DMS 273 (cell line): ENCODE results near the gene NKAPL.

Source experiments
- DNase-seq: peaks from one replicate; lab custom pipeline; 2025; ENCODE audit not compliant: unreplicated experiment; lab: John Stamatoyannopoulos, UW

The NKAPL gene

DNA sequence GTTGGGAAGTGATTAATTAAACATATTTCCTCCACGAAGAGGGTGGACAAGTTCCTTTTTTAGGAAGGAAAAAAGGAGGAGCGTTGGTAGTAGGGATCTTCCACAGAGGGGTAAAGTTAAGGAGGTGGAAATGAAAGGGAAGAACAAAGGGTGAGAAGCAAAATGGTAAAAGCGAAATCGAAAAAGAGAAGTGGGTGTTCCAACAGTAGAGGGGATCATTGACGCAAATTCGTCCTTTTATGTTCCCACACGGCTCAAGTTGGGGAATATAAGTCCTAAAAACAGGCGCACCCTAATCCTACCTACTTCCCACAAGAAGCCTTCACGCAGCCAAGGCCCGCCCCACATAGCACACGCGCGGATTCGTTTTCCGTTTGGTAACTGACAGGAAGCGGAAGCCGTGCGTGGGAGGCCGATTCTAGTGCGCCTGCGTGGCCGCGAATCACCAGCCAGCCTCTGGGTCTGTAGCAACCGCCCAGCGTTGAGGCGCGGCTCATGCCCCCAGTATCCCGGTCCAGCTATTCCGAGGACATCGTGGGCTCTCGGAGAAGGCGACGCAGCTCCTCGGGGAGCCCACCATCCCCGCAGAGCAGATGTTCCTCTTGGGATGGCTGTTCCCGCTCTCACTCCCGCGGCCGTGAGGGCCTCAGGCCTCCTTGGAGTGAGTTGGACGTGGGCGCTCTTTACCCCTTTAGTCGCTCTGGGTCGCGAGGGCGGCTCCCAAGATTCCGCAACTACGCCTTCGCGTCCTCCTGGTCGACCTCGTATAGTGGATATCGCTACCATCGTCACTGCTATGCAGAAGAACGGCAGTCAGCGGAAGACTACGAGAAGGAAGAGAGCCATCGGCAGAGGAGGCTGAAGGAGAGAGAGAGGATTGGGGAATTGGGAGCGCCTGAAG, at the start of gene NKAPL:
TSS of gene NKAPL (plus strand) at position 421 of the 901 bp plus-strand sequence. CDS start at position 496, 75 bp downstream.
- DNase-seq, result no peak

DNA sequence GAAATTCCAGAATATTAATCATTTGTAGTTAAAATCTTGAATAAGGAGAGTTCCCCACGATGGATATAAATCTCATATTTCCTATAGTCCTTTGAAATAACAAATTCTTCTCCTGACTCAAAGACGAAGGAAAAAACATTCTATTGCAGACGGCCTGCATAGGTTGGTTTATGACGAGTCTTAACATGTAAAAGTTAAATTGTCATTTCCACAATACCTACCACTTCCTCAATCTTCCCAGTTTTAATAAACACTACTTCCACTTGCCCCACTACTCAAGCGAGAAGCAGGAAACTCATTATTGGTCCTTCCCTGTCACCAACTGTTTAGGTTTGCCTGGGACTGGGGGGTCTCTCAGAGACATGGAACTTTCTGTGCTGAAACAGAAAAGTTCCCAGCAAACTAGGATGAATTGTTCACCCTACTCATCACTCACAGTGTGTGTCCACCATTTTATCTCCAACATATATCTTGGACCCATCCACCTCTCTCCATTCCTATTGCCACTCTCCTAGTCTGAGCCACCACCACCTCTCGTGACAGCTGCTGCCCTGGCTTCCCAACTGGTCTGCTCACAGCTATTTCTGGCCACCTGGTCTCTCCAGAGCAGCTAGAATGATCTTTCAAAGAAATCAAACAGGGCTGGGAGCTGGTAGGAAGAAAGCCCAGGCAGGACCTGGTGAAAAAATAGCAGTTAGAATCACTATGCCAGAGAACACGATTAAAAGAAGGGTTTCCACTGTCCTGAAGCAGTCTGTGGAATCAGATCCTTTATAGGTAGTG, 49.2 kb upstream of the NKAPL start:
- peak; percentile 52 for DNase-seq

DNA sequence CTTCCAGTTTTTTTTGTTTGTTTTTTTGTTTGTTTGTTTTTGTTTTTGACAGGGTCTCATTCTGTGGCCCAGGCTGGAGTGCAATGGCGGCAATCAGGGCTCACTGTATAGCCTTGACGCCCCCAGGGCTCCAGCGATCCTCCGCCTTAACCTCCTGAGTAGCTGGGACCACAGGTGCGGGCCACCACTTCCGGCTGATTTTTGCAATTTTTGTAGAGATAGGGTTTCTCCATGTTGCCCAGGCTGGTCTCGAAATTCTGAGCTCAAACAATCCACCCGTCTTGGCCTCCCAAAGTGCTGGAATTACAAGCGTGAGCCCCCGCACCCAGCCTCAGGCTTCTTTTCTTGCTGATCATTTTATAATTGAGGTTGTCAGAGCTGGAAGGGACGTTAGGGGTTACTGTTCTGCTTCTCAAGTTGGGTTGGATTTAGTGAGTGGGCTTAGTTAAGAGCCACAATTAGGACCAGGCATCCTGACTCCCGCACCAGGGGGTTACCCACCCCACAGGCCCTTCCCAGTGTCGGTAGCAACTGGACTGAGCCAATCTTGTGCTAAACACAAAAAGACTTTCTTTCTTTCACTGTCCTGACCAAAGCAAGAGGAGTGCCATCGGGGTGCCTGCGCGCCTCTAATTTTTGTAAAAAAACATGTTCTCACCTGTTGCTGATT, 47.1 kb upstream of the NKAPL start:
- no peak for DNase-seq

GRCh38 chr6:28212510-28213212, 46.4 kb upstream of the NKAPL start:
- peak; percentile 89 for DNase-seq

GRCh38 chr6:28213213-28213523, 45.9 kb upstream of the NKAPL start:
- DNase-seq, result no peak

DNA sequence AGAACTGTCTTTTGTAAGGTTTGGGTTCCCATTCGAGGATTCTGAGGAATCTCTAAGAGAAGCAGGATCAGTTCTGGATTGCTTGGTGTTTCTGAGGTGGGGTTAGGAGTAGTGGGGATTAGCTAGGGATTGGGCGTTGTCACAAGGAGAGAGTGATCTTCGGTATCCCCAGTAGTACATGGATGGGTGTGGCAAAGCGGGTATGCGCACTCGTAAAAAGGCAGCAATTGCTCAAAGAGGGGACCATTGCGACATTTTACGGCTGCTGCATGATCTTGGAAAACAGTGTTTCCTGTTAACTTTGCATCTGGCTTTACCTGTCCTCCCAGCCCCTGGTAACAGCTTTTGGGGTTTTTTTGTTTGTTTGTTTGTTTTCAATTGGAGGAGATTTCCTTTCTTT, 43.7 kb upstream of the NKAPL start:
- DNase-seq, result no peak

- no peak for DNase-seq
Observed at GRCh38 chr6:28217890-28218289, 41.2 kb upstream of the NKAPL start.

DNA sequence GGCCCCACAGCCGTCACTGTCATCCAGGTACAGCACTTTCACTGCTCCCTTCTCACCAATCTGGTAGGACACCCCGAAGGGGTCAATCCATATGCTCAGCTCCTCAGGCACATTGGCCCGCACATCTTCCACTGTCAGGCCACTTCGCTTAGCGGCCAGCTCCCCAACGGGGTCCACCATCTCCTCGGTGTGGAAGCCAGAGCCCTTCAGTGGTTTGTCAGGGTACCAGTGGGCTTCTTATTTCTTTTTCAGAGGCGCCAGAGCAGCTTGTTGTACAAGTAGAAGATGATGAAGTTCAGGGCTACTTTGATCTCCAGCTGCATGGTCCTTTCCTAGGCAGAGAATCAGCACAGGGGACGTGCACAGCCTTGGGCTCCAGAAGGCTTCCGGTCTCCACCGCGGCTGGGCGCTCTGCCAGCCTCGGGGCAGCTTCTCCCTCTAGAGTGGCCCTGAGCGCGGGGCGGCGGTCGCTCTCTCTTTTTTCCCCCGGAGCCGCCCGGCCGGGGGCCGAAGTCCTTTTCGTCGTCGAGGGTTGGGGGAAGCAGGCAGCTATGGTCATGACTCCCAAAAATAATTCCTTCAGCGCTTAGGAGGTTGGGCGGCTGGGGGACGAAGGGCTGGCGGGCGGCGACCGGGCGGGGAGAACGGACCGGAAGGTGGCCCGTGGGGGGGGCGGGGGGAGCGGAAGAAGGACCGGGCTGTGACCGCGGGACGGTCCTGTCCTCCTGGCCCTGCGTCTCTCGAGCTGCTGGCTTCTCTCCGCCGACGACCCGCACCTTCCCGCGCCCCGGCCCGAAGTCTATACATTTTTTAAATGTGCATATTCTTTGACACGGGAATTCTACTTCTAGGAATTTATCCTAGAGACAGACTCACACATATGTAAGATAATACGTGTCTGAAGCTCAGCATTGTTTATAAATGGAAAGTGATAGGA, 40.5 kb upstream of the NKAPL start:
- DNase-seq, result peak; percentile 88

DNA sequence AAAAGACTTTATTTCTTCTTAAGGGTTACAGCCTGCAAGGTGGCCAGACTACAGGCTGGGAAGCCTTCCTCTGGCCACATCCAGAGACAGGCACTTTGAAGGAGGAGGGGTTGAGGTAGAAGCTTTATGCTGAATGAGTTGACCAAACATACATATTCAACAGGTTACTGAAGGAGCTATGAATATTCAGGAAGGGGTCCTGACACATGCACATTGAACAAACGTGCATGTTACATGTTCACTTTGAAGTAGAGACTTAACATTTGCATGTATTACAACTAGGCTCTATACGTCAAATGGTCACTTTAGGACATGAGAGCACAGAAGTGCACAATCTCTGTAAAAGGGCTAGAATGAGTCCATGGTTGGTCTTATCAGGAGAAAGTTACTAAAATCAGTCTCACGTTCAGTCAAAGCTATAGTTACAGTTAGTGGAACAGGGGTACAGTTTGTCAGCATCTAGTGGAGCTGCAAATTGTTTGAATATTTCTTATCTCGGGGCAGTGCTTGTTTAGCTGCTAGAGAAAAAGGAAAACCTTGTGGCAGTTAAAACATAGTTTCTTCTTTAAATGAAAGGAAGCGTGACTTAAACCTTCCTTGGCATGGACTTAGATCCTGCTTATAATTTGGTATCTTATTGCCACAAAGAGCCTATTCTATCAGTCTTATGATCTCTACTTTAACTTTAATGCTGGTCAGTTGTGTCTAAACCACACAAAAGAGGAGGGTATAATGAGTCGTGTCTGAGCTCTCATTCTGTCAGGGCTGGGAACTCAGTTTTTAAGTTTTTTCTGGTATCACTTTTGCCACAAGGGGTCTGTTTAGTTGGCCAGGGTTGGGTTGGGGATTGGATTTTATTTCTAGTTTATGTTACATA, 38.6 kb upstream of the NKAPL start:
- no peak for DNase-seq

DNA sequence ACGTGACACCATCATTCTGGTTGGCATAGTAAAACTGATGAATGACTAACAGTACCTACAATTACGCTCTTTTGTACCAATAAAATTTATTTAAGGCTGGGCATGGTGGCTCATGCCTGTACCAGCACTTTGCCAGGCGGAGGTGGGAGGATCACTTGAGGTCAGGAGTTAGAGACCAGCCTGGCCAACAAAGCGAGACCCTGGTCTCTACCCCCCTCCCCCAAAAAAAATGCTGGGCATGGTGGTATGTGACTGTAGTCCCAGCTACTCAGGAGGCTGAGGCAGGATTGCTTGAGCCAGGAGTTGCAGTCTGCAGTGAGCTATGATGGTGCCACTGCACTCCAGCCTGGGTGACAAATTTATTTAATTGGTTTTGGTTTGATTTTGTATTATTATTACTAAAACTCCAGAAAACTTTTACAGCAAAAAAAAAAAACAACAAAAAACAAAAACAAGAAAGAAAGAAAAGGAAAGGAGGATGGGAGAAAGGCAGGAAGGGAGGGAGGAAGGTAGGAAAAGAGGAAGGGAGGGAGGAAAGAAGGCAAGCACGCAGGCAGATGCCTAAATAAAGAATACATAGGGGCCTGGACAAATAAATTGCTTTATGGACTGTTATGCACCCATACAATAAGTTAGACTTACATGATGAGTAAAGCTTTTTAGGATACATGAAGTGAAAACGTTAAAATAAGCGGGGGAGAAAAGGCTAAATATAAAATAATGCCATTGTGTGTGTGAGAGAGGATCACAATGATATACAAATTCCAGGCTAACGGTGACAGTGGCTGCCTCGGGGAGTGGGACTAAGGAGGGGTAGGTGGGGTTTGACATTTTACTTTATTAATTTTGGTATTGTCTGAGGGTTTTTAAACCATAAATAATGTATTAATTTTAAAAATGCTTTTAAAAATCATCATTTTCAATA, 34.7 kb upstream of the NKAPL start:
- peak; percentile 29 for DNase-seq

DNA sequence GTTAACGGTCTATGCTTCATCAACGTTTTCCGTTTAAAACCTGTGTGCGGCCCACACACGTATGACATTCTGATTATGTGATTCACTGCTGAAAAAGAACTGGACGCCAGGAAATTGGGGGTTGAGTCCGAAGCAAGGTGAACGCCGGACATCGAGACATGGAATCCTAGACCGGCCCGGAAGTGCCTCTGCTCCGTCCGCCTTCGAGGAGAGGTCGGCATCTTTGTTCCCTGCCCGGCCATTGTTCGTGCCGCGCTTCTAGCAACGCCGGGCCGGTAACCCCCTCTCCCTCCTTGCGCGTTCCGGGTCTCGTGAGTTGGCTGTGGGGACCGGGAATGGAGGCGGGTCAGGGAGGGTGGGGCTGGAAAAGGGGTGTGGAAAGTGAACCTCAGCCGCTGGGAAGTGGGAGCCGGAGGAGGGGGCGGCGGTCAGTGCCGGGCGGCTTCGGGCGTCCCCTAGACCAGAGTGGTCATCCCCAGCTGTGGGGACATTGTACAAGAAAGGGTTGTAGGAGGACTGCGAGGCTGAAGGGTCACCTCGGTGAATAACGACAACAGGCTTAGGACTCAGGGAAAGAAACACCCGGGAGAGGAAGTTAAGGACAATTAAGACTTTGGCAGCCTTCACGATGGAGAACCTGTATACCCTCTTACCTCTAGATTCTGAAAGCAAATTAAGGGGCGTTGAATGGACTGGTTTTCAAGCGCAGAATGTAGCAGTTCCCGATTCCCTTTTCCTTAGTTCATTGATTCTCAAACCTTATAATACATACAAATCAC, 33.9 kb upstream of the NKAPL start, which contains the start of gene ZSCAN9:
TSS of gene ZSCAN9 (plus strand) at position 220 of the 779 bp plus-strand sequence. CDS start 1,810 bp downstream, outside the sequence.
- peak; percentile 92 for DNase-seq

- no peak for DNase-seq
Observed at GRCh38 chr6:28226460-28226859, 32.6 kb upstream of the NKAPL start.

GRCh38 chr6:28232785-28233184, 26.3 kb upstream of the NKAPL start:
- no peak for DNase-seq

DNA sequence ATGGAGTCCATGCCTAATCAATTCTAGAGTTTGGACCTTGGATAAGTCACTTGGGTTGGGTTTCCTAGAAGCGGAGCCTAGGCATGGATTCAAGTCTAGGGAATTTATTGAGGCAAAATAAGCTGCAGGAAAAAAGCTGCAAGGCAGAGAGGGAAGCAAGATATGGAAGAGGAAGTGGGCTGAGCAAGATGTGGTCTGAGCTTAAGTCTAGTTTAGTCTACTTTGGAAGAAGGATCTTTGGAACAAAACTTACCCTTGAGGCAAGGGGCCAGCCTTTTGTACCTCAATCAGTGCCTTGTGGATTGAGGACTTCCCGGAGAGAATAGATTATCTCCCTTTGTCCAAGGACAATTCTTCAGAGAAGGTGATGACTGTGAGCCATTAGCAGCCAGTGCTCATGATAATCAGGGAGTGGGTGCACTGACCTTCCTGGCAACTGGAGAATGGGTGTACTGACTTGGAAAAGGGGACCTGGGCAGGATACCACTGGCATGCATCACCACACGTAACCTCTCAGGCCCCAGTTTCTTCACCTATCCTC, 23.1 kb upstream of the NKAPL start:
- no peak for DNase-seq

DNA sequence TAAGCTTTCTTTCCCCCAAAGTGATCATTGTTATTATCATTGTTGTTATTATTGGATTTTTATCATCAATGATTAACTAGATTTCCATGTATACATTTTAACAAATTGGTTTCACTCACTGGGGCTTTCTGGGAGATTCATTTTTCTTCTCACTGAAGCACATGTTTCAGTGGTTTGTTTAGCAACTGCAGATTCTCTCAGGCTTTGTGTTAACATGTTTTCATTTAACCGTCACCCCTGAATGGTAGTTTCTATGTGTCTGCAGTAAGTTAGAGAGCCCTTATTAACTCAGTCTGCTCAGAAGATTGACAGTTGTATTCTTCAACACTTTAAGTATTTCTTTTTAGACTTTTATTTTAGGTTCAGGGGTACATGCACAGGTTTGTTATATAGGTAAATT, 19.5 kb upstream of the NKAPL start:
- DNase-seq, result no peak

DNA sequence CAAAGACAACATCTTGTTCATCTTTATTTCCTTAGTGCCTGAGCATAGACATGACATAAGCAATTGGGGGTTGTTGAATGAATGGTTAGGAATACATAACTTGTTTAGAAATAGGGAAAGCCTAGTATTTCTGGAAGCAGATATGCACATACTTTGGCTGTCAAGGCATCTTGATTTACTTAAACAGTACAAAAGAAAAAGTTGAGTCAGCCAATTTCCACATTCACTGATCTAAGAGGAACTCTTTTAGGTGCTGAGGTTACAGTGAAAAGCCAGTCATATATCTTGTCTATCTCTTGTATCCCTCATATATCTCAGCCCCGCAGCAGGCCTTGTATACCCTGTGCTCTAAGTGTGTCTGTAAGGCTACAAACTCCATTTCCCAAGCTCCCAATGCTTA, 18.6 kb upstream of the NKAPL start:
- DNase-seq, result no peak

DNA sequence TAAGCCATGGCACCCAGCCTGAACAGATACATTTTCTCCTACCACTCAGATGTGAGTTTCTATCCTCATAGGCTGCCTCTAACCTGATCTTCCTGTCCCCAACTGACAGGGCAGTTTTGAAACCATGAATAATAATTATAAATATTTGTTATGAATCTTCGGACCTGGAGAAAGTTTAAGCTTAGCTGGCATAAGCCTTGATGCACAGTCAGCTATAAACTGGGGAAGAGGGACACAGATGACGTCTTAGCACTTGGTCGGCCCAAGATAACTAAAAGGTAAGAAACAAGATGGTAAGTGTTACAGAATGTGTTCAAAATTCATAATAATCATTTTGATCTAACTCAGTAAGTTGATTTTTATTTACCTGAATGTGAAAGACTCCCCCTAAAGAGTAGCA, 15.2 kb upstream of the NKAPL start:
- no peak for DNase-seq
